SK-N-SH treated with all-trans-retinoic acid at 6 μM for 48 hours (cell line): Measurements from ENCODE around the gene ABCC9.

Experiments used
- BACH2 ChIP-seq: fragments of 250-450 bp; sonication (Bioruptor Pico); IDR thresholded peaks from 2 replicates; pipeline ENCODE4 v1.9.0; 2021; ENCODE audit warnings: mild to moderate bottlenecking, borderline replicate concordance
- CSRNP3 ChIP-seq: fragments of 250-450 bp; sonication (Bioruptor Pico); IDR thresholded peaks from 2 replicates; pipeline ENCODE4 v1.5.1; 2021; ENCODE audit warnings: mild to moderate bottlenecking, moderate library complexity
- TCF4 ChIP-seq: fragments of 250-450 bp; sonication (Bioruptor Pico); IDR thresholded peaks from 2 replicates; pipeline ENCODE4 v1.8.0; 2021; ENCODE audit warnings: mild to moderate bottlenecking, moderate library complexity, borderline replicate concordance
- ZFP3 ChIP-seq: fragments of 250-450 bp; sonication (Bioruptor Pico); IDR thresholded peaks from 2 replicates; pipeline ENCODE4 v1.5.0; 2020; ENCODE audit warnings: mild to moderate bottlenecking, moderate library complexity

- TF ChIP-seq ZFP3 (CRISPR knock-in tag): no peak
- no peak for TF ChIP-seq TCF4 (CRISPR knock-in tag)
- TF ChIP-seq CSRNP3 (CRISPR knock-in tag): no peak
- no peak for TF ChIP-seq BACH2 (CRISPR knock-in tag)
Measured at GRCh38 chr12:21849878-21850277, 91.3 kb downstream of the ABCC9 start.
